ENCODE measurements around the gene CEP85.
"Not testable (repeated sequence)": the region's sequence is repeated elsewhere in the genome, so short reads cannot be mapped to it uniquely, and the experiment has no call there.

The CEP85 gene

DNA sequence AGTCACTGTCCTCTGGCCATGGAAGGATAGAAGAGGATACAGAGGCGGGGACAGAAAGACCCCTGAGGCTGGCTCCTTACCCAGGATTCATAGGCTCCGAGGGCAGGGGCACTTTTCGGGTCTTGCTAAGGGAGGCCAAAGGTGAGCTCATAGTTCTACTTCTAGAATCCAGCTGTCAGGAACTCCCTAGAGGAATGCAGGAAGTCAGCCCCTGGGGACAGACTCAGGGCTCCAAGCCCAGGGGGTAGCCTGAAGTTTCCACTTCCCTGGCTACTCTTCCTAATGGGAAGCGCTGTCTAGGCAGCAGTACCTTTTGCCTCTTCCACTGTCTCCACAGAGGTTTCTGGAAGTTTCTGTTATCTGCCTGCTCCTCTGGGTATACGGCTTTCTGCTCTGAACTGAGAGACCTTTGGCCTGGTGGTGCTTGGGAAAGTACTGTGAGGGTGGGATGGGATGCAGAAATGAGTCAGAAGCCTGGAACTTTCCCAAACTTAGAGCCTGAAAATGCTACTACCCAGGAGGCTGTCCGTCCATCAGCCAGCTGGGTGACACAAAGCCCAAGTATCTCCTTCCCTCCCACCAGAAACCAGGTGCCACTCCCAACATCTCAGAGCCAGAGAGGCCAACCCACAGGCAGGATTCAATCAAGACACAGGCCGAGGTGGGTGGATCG is 68.9 kb downstream of the CEP85 start:
- H3K27ac ChIP-seq = no peak overlapping the region
- TF ChIP-seq, protein P1, sequence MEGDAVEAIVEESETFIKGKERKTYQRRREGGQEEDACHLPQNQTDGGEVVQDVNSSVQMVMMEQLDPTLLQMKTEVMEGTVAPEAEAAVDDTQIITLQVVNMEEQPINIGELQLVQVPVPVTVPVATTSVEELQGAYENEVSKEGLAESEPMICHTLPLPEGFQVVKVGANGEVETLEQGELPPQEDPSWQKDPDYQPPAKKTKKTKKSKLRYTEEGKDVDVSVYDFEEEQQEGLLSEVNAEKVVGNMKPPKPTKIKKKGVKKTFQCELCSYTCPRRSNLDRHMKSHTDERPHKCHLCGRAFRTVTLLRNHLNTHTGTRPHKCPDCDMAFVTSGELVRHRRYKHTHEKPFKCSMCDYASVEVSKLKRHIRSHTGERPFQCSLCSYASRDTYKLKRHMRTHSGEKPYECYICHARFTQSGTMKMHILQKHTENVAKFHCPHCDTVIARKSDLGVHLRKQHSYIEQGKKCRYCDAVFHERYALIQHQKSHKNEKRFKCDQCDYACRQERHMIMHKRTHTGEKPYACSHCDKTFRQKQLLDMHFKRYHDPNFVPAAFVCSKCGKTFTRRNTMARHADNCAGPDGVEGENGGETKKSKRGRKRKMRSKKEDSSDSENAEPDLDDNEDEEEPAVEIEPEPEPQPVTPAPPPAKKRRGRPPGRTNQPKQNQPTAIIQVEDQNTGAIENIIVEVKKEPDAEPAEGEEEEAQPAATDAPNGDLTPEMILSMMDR (conservative IDR thresholded peaks at IDR 0.05) = no peak

- H3K27ac ChIP-seq = peak overlapping the region; percentile 65; the same call in 1 of the 2 replicates
- TF ChIP-seq, protein P1 (conservative IDR thresholded peaks at IDR 0.05) = no peak
Measured at GRCh38 chr1:26305667-26306289, 71.8 kb downstream of the CEP85 start.

- TF ChIP-seq, protein P1 (conservative IDR thresholded peaks at IDR 0.05) = no peak
- H3K27ac ChIP-seq = peak within 1 kb of the TSS; percentile 65; the same call in 1 of the 2 replicates
Measured at GRCh38 chr1:26306290-26307229, 72.6 kb downstream of the CEP85 start, which contains the start of gene UBXN11. UBXN11 (minus strand) TSS chr1:26306636; CDS start chr1:26302883, 3,753 bp downstream.

GRCh38 chr1:26307363-26307781 is 73.4 kb downstream of the CEP85 start:
- peak overlapping the region; percentile 65; the same call in 1 of the 2 replicates for H3K27ac ChIP-seq
- TF ChIP-seq, protein P1 (conservative IDR thresholded peaks at IDR 0.05) = no peak

GRCh38 chr1:26307966-26308899 is 74.2 kb downstream of the CEP85 start:
- not testable (repeated sequence) for H3K27ac ChIP-seq

- H3K27ac ChIP-seq = no peak overlapping the region
- TF ChIP-seq, protein P1 (conservative IDR thresholded peaks at IDR 0.05) = no peak
Measured at GRCh38 chr1:26314501-26314900, 80.5 kb downstream of the CEP85 start.
